ENCODE data around the gene CRCP. TPM values are rescaled to one million over a fixed set of nuclear protein-coding genes. Genes with fewer than 3 reads are reported as not detected.

Gene CRCP
- total and polyA plus RNA-seq, 2 of the 13 experiments (the other 11 are each of a cell fraction or from before 2014, with no cell fraction given) = 22.7 to 31.0 TPM

DNA sequence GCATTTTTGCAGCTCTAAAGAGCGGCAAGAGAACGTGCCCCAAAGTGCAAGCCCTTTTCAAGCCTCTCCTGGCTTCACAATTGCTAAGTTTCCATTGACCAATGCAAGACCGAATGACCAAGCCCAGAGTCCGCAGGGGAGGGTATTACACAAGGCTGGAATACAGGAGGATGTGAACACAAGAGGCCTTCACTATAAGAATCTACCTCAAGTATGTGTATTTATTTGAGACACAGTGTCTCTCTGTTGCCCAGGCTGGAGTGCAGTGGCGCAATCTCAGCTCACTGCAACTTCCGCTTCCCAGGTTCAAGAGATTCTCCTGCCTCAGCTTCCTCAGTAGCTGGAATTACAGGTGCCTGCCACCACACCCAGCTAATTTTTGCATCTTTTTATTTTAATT lies 68.3 kb downstream of the CRCP start (continued):
- TF ChIP-seq, protein P1, sequence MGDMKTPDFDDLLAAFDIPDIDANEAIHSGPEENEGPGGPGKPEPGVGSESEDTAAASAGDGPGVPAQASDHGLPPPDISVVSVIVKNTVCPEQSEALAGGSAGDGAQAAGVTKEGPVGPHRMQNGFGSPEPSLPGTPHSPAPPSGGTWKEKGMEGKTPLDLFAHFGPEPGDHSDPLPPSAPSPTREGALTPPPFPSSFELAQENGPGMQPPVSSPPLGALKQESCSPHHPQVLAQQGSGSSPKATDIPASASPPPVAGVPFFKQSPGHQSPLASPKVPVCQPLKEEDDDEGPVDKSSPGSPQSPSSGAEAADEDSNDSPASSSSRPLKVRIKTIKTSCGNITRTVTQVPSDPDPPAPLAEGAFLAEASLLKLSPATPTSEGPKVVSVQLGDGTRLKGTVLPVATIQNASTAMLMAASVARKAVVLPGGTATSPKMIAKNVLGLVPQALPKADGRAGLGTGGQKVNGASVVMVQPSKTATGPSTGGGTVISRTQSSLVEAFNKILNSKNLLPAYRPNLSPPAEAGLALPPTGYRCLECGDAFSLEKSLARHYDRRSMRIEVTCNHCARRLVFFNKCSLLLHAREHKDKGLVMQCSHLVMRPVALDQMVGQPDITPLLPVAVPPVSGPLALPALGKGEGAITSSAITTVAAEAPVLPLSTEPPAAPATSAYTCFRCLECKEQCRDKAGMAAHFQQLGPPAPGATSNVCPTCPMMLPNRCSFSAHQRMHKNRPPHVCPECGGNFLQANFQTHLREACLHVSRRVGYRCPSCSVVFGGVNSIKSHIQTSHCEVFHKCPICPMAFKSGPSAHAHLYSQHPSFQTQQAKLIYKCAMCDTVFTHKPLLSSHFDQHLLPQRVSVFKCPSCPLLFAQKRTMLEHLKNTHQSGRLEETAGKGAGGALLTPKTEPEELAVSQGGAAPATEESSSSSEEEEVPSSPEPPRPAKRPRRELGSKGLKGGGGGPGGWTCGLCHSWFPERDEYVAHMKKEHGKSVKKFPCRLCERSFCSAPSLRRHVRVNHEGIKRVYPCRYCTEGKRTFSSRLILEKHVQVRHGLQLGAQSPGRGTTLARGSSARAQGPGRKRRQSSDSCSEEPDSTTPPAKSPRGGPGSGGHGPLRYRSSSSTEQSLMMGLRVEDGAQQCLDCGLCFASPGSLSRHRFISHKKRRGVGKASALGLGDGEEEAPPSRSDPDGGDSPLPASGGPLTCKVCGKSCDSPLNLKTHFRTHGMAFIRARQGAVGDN (CRISPR knock-in tag; IDR thresholded peaks at IDR 0.05) = peak; percentile 47
- TF ChIP-seq ZKSCAN8 (CRISPR knock-in tag; IDR thresholded peaks at IDR 0.05; ENCODE audit: borderline replicate concordance) (no peak), KDM3A (CRISPR knock-in tag; IDR thresholded peaks at IDR 0.05; ENCODE audit: low read depth) (no peak), ETV6 (CRISPR knock-in tag; conservative IDR thresholded peaks at IDR 0.05) (no peak), TRIM22 (IDR thresholded peaks at IDR 0.05) (no peak), ZNF75D (CRISPR knock-in tag; IDR thresholded peaks at IDR 0.05; ENCODE audit: borderline replicate concordance) (no peak), TMF1 (CRISPR knock-in tag; IDR thresholded peaks at IDR 0.05; ENCODE audit: low read depth) (no peak), SATB2 (CRISPR knock-in tag; IDR thresholded peaks at IDR 0.05) (no peak), ZSCAN25 (CRISPR knock-in tag; IDR thresholded peaks at IDR 0.05) (no peak), ZNF747 (CRISPR knock-in tag; IDR thresholded peaks at IDR 0.05; ENCODE audit: borderline replicate concordance) (no peak), ZNF430 (CRISPR knock-in tag; IDR thresholded peaks at IDR 0.05) (no peak), ZNF850 (CRISPR knock-in tag; conservative IDR thresholded peaks at IDR 0.05) (no peak), ETV5 (CRISPR knock-in tag; IDR thresholded peaks at IDR 0.05; ENCODE audit: borderline replicate concordance) (peak; percentile 38; the same call in 1 of the 2 replicates), RXRA (CRISPR knock-in tag; IDR thresholded peaks at IDR 0.05) (no peak), ATF7-NPFF (CRISPR knock-in tag; IDR thresholded peaks at IDR 0.05; ENCODE audit: low read depth) (no peak), RORA (CRISPR knock-in tag; IDR thresholded peaks at IDR 0.05) (no peak), ZNF589 (CRISPR knock-in tag; conservative IDR thresholded peaks at IDR 0.05) (no peak), NR3C1 (CRISPR knock-in tag; IDR thresholded peaks at IDR 0.05) (no peak), NONO (IDR thresholded peaks at IDR 0.05) (no peak), NONO (CRISPR knock-in tag; conservative IDR thresholded peaks at IDR 0.05) (0 out of 2 replicates have a peak, but pooled peaks have one; percentile 26), ZNF205 (CRISPR knock-in tag; IDR thresholded peaks at IDR 0.05) (no peak), ZNF124 (CRISPR knock-in tag; IDR thresholded peaks at IDR 0.05) (no peak)
- TF ChIP-seq, protein P2, sequence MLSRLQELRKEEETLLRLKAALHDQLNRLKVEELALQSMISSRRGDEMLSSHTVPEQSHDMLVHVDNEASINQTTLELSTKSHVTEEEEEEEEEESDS (CRISPR knock-in tag; IDR thresholded peaks at IDR 0.05; ENCODE audit: borderline replicate concordance) = no peak
- TF ChIP-seq, protein P3, sequence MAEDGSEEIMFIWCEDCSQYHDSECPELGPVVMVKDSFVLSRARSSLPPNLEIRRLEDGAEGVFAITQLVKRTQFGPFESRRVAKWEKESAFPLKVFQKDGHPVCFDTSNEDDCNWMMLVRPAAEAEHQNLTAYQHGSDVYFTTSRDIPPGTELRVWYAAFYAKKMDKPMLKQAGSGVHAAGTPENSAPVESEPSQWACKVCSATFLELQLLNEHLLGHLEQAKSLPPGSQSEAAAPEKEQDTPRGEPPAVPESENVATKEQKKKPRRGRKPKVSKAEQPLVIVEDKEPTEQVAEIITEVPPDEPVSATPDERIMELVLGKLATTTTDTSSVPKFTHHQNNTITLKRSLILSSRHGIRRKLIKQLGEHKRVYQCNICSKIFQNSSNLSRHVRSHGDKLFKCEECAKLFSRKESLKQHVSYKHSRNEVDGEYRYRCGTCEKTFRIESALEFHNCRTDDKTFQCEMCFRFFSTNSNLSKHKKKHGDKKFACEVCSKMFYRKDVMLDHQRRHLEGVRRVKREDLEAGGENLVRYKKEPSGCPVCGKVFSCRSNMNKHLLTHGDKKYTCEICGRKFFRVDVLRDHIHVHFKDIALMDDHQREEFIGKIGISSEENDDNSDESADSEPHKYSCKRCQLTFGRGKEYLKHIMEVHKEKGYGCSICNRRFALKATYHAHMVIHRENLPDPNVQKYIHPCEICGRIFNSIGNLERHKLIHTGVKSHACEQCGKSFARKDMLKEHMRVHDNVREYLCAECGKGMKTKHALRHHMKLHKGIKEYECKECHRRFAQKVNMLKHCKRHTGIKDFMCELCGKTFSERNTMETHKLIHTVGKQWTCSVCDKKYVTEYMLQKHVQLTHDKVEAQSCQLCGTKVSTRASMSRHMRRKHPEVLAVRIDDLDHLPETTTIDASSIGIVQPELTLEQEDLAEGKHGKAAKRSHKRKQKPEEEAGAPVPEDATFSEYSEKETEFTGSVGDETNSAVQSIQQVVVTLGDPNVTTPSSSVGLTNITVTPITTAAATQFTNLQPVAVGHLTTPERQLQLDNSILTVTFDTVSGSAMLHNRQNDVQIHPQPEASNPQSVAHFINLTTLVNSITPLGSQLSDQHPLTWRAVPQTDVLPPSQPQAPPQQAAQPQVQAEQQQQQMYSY (CRISPR knock-in tag; IDR thresholded peaks at IDR 0.05) = no peak

Measured in HepG2 (cell line).